Mesothelial cell of epicardium (in vitro differentiated cells): ENCODE results near the gene ANO8. TPM values are rescaled to one million over a fixed set of nuclear protein-coding genes. Genes with fewer than 3 reads are reported as not detected.
A peak's percentile ranks its signal among the peaks of the same experiment; 100 is the strongest.

Source experiments
- DNase-seq, 2 experiments: peaks; one replicate each; pipeline ENCODE4 v3.0.0; 2021; ENCODE audit warnings: low spot score in 2 of 2; ENCODE audit not compliant: unreplicated experiment in 2 of 2
- H3K27ac Mint-ChIP-seq: 2 replicates; pipeline ENCODE4 v1.8.0; 2021; ENCODE audit warnings: mixed read lengths
- H3K27me3 Mint-ChIP-seq: 2 replicates; pipeline ENCODE4 v1.8.0; 2021; ENCODE audit warnings: low read depth, mixed read lengths
- H3K36me3 Mint-ChIP-seq: 2 replicates; pipeline ENCODE4 v1.8.0; 2021; ENCODE audit warnings: mixed read lengths
- H3K4me1 Mint-ChIP-seq: 2 replicates; pipeline ENCODE4 v1.8.0; 2021; ENCODE audit warnings: mixed read lengths
- H3K4me3 Mint-ChIP-seq: 2 replicates; pipeline ENCODE4 v1.8.0; 2021; ENCODE audit warnings: mild to moderate bottlenecking, moderate library complexity, mixed read lengths
- H3K9me3 Mint-ChIP-seq: 2 replicates; pipeline ENCODE4 v1.8.0; 2021; ENCODE audit warnings: mixed read lengths
- CTCF ChIP-seq: fragments of 200-600 bp; sonication (generic); IDR thresholded peaks from one replicate; pipeline ENCODE4 v1.5.0; 2021; ENCODE audit warnings: antibody characterized with exemption; ENCODE audit not compliant: unreplicated experiment
- total RNA-seq: library from RNA; stranded (reverse); gene quantifications from 3 replicates; pipeline ENCODE4 v1.2.1, GENCODE V29; 2021

ANO8 gene
- total RNA-seq, 1 donor from 2014 or later, result 43.5 TPM

- H3K4me3 Mint-ChIP-seq, result no peak overlapping the region
- TF ChIP-seq CTCF, result no peak
- peaks cover 4% of the 10 kb centered on the region for H3K4me1 Mint-ChIP-seq
- H3K27me3 Mint-ChIP-seq, result peaks cover 8% of the 10 kb centered on the region
- no peaks in the 10 kb centered on the region for H3K9me3 Mint-ChIP-seq
- no peak for DNase-seq
- no peaks in the 10 kb centered on the region for H3K36me3 Mint-ChIP-seq
- no peak overlapping the region for H3K27ac Mint-ChIP-seq
Observed at GRCh38 chr19:17347877-17348276, 13.2 kb upstream of the ANO8 start.

GRCh38 chr19:17347361-17347760, 12.7 kb upstream of the ANO8 start:
- no peaks in the 10 kb centered on the region for H3K36me3 Mint-ChIP-seq
- no peak for DNase-seq
- no peak overlapping the region for H3K4me3 Mint-ChIP-seq
- TF ChIP-seq CTCF, result no peak
- H3K27me3 Mint-ChIP-seq, result peaks cover 6% of the 10 kb centered on the region
- H3K27ac Mint-ChIP-seq, result peak overlapping the region; percentile 8
- peaks cover 4% of the 10 kb centered on the region for H3K4me1 Mint-ChIP-seq
- no peaks in the 10 kb centered on the region for H3K9me3 Mint-ChIP-seq

GRCh38 chr19:17346109-17346671, 11.5 kb upstream of the ANO8 start:
- TF ChIP-seq CTCF, result peak; percentile 94
- no peaks in the 10 kb centered on the region for H3K36me3 Mint-ChIP-seq
- DNase-seq, result peak in 1 of 2 experiments; percentile 91
- peaks cover 6% of the 10 kb centered on the region for H3K27me3 Mint-ChIP-seq
- no peak overlapping the region for H3K4me3 Mint-ChIP-seq
- no peaks in the 10 kb centered on the region for H3K9me3 Mint-ChIP-seq
- peaks cover 4% of the 10 kb centered on the region for H3K4me1 Mint-ChIP-seq
- H3K27ac Mint-ChIP-seq, result no peak overlapping the region

- TF ChIP-seq CTCF, result no peak
- no peak overlapping the region for H3K4me3 Mint-ChIP-seq
- no peaks in the 10 kb centered on the region for H3K36me3 Mint-ChIP-seq
- DNase-seq, result no peak
- no peaks in the 10 kb centered on the region for H3K9me3 Mint-ChIP-seq
- no peaks in the 10 kb centered on the region for H3K27me3 Mint-ChIP-seq
- H3K4me1 Mint-ChIP-seq, result peaks cover 8% of the 10 kb centered on the region
- H3K27ac Mint-ChIP-seq, result no peak overlapping the region
Observed at GRCh38 chr19:17341845-17342244, 7.2 kb upstream of the ANO8 start.

GRCh38 chr19:17341386-17341785, 6.7 kb upstream of the ANO8 start:
- Mint-ChIP-seq H3K27ac (no peak overlapping the region), H3K27me3 (no peaks in the 10 kb centered on the region), H3K9me3 (no peaks in the 10 kb centered on the region), H3K4me1 (peaks cover 8% of the 10 kb centered on the region), H3K4me3 (no peak overlapping the region), H3K36me3 (no peaks in the 10 kb centered on the region)
- no peak for DNase-seq
- TF ChIP-seq CTCF, result no peak
